Heart left ventricle (tissue), 13 donors: Measurements from ENCODE around the gene SAMD5.

Source experiments
- POLR2A ChIP-seq, 2 donors: fragments of 450-650 bp; IDR thresholded peaks; one replicate each; pipeline ENCODE4 v1.6.1; 2017; ENCODE audit warnings: antibody characterized with exemption in 2 of 2, mild to moderate bottlenecking in 2 of 2, moderate library complexity in 2 of 2
- TF ChIP-seq, protein P1 (sequence below), 12 donors: fragments of 200-600 bp; sonication (generic) in 4 of 12; IDR thresholded peaks; one replicate each; pipeline versions ENCODE4 v1.5.0 to v1.8.0; 2018 to 2022; ENCODE audit warnings: antibody characterized with exemption in 12 of 12, mild to moderate bottlenecking in 5 of 12
- donor health status: ischemic (EF 13 %, LVEDD 7.1; RV severe dilation, severe dysfunction).
- donor health status: DM: no; HTN: yes; CAD: no.
- donor health status: DM: no; HTN: no; CAD: no.
- donor health status: ischemic (EF 25% LVEDD 6.9; RV normal size, moderate dysfunction).
- donor health status: ischemic (EF 25% LVEDD 5.7; RV mildly dilated, moderate dysfunction).
- donor health status: ischemic (EF 35%, LVEDD 5.7; RV mildly dilated, moderate dysfunction).
- donor health status: nonischemic (EF 11% LVEDD 7.7; RV severe dilation, severe dysfunction).
- donor health status: DM: yes; HTN: yes; CAD: no.
- donor health status: PGD.
- donor health status: ischemic (EF 29% LVEDD 5.4; RV normal size, mild dysfunction).
- donor health status: nonischemic (EF 23%, LVEDD 6.1; RV moderate dilation, normal function).

DNA sequence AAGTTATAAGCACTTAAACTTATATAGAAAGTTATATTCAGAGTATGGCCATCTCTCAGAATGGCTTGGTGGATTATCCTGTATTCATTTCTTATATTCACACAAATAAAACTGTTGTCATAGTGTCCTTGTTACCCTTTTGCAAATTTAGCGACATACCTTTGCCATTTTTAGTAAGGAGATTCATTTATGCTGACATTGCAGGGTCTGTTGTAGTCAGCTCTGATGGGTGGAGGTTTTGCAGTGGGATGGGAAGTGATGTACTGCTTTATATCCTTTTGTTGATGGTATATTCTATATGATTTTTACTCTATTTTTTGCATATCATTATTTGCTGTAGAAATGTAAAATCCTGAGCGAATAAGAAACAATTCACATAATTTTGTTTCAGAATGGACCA is 35.9 kb downstream of the SAMD5 start:
- TF ChIP-seq, protein P1, sequence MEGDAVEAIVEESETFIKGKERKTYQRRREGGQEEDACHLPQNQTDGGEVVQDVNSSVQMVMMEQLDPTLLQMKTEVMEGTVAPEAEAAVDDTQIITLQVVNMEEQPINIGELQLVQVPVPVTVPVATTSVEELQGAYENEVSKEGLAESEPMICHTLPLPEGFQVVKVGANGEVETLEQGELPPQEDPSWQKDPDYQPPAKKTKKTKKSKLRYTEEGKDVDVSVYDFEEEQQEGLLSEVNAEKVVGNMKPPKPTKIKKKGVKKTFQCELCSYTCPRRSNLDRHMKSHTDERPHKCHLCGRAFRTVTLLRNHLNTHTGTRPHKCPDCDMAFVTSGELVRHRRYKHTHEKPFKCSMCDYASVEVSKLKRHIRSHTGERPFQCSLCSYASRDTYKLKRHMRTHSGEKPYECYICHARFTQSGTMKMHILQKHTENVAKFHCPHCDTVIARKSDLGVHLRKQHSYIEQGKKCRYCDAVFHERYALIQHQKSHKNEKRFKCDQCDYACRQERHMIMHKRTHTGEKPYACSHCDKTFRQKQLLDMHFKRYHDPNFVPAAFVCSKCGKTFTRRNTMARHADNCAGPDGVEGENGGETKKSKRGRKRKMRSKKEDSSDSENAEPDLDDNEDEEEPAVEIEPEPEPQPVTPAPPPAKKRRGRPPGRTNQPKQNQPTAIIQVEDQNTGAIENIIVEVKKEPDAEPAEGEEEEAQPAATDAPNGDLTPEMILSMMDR (IDR thresholded peaks at IDR 0.05), result no peak
- no peak for TF ChIP-seq POLR2A (IDR thresholded peaks at IDR 0.05)
